GM18519 (cell line): ENCODE results near the gene FRMD4B.

Source experiments
- ATAC-seq: cut with Tn5 transposase; IDR thresholded peaks from one replicate; pipeline ENCODE4 v1.9.1; 2021; ENCODE audit warnings: mild to moderate bottlenecking, moderate library complexity; ENCODE audit not compliant: unreplicated experiment, low FRiP score

Gene FRMD4B

DNA sequence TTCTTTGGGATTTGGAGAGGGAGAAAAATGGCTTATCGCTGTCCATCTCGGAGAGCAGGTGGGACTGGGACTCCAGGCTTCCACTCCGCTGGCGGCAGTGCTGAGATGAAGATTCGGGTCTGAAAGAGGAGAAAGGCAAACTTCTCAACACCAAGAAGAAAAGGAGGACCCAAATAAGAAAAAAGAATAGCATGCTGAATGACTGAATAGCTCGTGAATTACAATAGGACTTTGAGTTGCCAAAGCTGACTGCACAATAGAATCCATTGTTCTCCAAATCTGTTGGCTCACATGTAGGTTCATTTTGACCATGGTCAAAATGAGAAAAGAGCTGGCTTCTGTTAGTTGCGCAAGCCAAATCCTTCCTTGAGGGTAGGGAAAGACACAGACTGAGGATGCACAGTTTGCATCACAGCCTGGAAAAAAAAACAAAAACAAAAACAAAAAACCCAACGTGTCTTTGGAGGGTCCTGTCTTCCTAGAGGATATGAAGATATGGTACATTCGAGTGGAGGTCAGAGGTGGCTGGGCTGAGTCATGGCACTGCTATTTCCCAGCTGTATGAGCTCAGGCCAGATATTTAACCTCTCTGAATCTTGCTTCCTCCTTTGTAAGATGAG lies 204.2 kb downstream of the FRMD4B start:
- ATAC-seq, result no peak

DNA sequence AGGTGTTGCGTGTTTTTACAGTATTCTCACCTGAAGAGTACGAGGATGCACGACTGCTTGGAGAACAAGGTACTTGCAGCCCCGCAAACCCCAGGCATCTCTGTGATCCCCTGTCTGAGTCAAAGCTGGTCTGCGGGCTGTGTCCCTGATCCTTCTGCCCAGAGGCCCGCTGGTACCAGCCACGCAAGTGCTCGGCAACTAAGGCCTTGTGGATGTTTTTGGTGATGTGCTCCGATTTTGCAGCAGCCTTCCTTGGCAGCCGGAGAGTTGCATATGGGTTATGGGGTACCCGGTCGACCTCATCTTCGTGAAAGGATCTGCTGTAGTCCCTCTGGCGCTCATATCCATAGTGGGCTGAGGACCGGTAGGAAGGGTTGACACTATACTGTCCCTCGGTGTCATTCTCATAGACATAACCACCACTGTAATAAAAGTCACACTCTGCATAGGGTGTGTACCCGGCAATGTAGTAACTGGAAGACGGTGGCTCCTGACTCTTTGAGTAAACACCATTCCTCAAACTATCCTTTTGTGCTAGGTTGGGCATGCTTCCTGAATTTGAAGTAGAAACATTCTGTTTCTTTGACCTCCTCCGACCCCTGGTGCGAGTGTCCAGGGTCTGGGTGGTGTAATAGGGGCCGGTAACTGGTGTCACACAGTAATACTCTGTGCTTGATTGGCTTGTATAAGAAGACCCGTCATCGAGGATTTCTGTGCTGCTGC lies 204.9 kb downstream of the FRMD4B start:
- no peak for ATAC-seq

DNA sequence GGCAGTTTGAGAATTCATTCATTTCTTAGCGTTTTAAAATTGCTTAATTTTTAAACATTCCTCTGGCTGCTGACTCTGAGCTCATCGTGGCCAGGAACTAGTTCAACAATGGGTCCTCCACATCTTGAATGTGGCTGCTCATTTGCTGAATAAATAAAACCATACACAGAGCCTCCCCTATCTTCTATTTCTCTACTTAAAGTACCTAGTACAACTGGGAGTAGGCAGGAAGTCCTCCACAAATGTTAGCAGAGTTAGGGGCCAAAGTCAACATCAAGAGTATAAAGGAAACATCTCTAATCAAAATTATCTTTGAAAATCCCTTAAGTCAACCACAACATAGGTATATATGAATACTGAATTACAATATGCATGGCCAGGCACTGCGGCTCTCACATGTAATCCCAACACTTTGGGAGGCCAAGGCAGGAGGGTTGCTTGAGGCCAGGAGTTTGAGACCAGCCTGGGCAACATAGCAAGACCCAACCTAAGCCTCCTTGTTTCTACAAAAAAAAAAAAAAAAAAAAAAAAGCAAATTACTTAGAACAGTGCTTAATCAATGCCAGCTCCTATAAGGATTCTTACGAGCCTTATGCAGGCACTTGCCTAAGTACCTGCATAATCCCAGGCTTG lies 206.0 kb downstream of the FRMD4B start:
- no peak for ATAC-seq

DNA sequence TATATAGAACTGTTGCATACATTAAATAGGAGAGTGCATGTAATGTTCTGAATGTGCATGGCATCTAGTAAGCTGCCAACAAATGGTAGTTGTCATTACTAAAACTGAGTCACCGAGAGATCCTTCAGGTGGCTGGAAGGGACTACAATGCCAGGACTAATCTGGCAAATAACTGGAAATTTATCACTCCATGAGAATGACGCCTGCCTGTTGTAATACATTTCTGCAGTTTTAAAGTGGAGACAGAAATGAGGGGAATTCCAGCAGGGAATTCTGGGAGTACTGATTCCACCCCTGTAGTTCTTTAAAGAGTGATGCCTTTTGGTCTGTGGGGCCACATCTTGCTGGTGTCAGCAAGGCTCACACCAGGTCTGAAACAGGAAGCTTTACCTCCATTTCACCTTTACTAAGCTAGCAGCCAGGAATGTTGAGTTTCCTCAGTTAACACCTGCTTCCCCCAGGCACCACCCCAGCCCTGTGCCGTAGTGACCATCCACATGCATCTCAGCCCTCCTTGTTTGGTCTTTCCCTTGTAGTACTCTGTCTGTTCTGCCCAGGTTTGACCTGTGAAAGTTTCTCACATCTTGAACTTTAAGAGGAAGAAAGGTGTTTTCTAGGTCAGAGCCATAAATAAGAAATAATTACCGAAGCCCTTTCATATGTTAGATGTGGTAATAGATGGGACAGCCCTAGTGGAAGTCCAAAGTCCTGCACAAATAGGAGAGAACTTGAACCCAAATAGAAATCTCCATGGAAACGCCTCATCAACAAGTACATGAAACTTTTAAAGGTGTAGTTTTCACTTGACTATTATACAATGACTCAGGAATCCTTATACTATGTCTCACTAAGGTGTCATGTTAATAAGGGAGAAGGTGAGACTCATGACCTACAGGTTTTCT lies 206.8 kb downstream of the FRMD4B start:
- ATAC-seq, result no peak

DNA sequence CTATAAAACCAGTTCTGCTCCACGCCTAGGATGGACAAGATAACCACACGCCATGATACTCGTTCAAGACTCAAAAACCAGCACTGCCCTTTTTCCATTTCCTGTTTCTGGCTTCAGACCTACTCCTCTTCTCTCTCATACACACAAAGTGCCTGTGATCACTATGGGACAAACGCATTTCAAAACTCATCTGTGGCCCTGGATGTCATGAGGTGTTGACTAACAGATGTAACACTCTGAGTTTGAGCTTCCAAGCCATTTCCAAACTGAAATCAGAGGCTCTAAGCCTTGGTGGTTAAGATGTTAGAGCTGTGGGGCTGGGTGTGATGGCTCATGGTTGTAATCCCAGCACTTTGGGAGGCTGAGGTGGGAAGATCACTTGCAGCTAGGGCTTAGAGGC lies 207.8 kb downstream of the FRMD4B start:
- no peak for ATAC-seq

DNA sequence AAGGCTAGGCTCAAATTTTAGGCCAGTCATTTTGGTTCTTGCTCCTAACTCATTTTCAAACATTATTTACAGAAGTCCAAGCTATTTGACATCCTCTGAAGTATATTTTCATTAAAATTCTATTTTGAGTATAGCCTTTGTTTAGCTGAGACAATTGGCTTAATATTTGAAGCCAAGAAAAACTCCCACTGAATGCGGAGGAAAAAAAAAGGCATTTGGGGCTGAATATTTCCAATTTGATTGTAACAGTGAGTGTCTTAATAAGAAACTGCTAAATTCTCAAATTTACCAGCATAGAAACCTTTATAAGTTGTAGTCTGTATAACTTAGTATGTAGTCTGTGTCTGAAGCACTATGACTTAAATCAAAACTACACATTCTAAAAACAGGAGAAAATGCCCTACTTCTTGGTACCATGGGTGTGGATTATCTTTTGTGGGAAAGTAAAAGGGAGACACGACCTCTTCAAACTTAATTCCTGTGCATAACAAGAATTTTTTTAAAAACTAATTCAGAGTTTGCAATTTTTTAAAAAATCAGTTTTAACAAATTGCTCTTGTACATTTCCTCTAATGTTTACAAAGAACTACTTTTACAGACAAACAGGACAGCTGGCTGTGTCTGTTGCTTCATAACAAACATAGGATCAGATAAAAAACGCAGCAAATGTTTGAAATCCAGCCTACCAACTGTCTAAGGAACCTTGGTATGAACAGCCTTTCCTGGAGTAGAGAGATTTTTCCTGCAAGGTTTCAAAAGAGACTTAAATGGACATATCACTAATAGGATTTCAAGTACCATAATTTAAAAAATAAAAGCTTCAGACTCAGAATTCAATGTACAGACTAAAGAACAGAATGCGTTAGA lies 210.8 kb downstream of the FRMD4B start:
- ATAC-seq, result no peak

DNA sequence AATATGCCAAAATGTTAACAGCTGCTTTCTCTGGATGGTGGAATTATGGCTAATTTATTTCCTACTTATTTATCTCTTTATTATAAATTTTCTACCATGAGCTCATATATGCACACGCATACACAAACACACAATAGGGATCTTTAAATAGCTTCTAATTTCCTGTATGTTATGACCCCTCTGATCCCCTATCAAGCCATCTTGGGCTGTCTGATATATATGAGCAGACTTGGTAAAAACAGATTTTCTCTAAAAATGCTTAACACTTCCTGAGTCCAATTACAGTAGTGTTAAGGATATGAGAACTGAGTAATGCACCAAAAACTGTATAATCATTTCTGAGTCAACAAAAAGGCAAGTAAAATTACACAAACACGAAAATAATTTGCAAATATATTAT lies 211.4 kb downstream of the FRMD4B start:
- no peak for ATAC-seq

DNA sequence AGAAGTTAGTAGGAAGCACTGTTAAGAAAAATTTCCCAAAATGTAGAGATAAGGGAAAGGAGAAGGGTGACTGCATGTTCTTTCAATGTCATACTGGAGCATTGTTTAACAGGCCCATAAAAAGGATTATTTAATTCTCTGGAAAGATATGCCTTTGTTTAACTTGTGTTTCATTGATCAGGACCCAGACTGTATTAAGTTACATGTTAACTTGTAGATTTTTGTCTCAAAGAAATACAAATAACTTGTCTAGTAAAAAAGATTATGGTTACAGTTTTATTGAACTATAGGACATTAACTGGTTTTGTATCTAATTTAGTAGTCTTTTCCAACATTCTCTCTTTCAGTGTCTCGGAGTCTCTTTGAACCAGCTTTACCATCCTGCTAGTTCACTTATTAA lies 213.8 kb downstream of the FRMD4B start:
- ATAC-seq, result no peak

DNA sequence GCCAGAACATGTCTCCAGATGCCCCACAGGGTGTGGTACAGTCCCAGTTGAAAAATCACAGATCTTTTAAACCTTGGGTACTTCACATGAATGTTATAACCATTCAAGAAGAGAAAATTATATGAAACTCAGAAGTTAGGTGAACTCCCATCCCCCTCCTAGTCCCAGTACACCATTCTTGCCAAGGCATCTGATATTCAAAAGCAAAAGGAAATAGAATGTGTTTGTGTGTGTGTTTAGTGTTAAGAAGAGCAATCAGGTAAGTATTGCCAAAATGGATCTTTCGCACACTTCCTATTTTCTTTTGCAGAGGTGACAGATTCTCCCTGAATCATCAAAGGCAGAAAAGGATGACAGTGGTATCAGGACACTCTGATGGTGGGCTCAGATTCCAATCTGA lies 219.4 kb downstream of the FRMD4B start:
- no peak for ATAC-seq

DNA sequence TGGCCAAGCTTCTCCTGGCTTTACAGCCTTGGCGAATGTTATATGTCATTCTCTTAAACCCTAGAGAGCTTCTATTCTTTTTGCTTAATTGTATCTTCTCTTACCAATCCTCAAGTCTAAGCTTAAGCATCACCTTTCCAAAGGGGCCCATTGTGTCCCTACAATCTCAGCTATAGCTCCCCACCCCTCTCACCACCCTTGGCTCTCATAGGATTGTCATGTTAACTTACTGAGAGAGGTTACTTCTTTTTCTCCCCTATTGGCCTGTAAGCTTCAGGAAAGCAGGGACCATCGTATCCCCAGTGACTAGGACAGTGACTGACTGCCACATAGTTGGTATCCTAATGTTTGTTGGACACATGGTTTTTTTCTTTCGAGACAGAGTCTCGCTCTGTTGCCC lies 220.1 kb downstream of the FRMD4B start:
- no peak for ATAC-seq

DNA sequence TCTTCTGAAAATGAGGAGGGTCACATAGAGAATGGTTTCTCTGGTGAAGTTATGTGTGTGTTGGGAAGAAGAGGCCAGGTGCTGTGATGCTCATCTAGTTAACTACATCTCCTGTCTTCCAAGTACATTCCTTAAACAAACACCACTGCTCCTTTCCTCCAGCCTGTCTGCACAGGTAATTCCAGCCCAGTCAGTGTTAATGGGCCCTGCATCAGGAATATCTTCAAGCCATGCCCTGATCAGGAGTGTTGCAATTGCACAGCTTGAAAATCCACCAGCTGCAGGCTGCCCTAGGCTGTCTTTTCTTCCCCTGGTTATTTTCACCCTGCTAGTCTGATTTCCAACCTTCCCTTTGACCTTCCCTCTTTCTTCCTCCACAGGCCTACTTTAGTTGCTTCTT lies 221.6 kb downstream of the FRMD4B start:
- no peak for ATAC-seq

DNA sequence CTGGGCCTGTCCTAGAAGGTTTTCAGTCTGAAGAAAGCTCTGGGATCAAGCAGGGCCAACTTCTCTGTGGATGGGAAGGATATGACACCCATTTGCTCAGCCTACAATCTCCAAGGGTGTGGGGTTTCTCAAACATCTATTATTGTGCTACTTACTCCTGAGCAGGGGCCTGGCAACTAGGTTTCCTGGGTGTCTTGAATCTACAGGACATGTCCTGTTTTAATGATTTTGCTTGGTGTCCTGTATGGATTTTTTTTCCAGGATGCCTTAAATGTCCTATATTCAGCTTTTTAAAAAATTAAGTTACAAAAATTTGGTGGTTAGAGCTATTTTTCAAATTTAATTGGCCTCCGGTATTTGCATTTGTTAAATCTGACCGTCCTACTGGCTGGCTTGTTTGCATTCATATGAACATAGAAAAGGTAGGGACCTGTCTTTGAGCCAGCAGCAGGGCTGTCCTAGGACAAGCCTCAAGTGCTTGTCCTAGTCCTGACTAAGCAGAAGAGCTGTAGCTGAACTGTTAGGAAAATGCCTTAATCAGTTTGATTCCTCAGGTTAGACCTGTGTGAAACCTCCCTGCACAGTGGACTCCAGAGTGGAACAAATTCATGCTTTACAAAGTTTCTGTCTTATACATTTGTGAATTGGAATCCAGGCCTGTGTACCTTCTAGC lies 223.4 kb downstream of the FRMD4B start:
- no peak for ATAC-seq

DNA sequence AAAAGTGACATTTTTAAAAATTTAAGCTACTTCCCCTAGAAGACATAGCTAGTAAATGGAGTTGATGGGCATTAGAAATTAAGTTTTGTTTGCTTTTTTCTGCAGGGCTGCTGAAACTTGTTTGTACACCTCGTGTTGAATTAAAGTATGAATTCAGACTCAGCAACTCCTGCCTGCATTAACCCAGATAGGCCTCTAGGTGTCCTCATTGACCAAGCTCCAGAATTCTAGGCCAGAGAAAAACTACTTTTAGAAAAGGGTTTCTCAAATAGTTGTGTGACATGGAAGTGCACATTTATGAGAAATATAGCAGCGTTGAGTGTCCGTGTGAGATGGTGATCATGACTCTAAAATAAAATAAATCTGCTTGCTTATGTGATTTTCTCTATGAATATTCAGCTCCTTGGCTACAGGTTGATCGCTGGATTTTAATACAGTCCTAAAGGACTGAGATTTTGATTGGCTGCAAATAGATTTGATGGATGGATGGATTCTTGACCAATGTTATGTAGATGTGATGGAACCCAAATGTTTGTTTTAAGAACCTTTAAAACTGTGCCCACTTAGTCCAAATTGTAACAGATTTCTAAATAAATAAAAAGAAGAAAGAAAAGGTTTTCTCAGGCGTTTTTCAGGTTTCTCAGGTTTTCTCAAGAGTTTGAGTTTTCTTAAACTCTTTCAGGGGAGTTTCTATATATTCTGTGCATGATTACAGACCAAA lies 224.1 kb downstream of the FRMD4B start:
- no peak for ATAC-seq

DNA sequence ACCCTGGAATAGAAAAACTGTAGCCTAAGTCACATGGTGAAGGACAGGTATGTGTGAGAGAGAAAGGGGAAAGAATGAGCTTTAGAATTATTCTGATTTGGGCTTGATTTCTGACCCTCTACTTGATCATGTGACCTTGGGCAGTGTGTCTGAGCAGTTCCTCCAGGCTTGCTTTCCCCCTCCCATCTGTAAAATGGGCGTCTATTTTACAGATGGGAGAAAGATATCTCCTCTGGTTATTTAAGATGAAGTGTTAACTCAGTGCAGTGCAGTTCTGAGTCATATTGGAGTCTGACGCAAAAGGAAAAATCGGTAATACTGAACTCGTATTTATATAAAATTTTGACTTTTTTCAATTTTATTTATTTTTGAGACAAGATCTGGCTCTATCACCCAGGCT lies 225.4 kb downstream of the FRMD4B start:
- no peak for ATAC-seq

DNA sequence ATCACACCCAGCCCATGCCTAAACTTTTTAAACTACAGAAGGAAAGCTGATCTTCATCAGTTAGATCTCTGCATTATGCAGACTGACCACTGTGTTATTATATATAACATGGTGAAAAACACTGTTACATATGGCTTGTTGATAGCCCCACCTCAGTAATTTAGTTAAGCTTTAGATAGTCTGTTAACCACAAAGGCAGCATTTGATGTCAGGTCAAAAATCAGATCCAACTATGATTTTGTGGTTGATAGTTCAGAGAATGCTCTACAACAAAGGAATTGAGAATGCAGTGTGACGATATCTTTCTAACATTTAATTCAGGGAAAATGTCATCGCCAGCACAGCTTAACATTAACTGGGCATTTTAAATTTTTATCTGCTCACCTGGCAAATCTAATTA lies 225.8 kb downstream of the FRMD4B start:
- no peak for ATAC-seq

DNA sequence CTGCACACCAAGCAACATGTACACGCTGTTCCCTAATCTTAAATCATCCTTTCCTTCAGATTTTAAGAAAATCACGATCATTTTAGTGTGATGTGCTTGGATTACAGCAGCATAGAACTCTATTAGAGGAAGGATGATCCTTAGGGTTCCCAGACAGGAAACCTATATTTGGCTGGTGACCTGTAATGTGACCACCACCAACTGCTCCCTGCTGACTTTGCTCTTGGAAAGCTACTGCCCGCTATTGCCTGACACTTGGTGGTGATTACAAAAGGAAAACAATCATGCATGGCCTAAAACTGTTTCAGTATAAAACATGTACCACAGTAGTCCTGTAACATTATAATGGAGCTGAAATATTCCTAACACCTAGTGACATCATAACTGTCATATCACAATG lies 236.3 kb downstream of the FRMD4B start:
- ATAC-seq, result no peak

DNA sequence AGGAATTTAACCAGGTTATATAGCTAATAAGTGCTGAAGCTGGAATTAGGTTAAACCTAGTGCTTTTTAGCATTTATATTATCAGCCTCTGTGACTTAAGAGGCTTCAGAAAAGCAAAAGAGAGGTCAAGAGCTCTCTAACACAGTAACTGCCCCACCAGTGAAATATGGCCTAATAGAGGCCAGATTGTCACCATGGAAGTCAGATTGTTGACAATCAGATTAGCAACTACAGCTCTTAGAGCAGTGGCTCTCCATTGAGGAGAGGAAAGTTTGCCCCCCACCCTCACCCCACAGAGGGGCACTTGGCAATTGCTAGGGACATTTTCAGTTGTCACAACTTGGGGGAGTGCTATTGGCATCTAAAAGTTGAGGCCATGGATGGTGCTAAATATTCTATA lies 240.2 kb downstream of the FRMD4B start:
- ATAC-seq, result no peak

DNA sequence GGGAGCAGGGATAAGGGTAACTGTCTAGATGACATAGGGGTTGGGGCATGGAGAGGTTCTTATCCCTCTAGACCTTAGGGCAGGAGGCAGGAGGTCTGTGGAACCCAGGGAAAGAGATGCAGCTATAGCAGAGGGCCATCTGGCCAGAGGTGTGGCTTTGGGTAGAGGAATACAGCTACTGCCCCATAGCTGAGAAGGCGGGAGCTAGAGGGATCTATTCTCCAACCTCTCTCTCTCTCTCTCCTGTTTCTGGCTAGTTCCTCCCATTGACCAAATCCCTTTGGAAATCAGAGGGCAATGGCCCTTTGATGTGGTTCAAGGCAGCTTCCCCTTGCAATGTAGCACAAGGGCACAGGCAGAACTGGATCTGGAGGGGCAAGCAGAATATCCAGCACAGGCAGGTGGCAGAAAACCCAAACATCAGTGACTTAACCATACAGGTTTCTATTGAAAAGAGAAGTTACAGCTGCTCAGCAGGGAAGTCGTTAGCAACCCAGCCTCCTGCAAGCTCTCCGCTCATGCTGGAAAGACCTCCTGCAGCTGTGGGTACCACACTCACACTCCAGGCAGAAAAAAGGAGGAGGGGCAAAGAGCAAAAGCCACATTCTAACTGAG lies 241.2 kb downstream of the FRMD4B start:
- ATAC-seq, result no peak

DNA sequence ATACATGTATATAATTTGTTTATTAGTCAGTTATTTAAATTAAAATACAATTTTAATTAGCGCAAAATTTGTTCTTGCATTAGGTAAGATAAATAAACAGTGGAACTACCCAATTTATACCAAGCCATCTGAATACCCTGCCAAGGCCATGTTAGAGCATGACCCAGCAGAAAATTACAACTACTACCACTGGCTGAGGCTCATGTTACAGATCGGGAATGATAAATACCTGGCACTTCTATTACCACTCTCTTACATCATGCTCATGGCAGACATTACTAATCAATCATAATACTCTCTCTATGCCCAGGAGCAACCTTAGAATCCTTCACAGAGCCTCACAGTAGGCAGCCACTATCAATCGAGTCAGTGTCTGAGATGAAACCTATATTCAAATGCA lies 242.3 kb downstream of the FRMD4B start:
- no peak for ATAC-seq
